Body of pancreas (tissue), 4 donors: Measurements from ENCODE around the gene PBX1.

Experiments used
- POLR2A ChIP-seq, 3 donors: fragments of 450-650 bp; IDR thresholded peaks; one replicate each; pipeline ENCODE4 v1.6.1; 2016; ENCODE audit warnings: antibody characterized with exemption in 3 of 3, mild to moderate bottlenecking in 2 of 3
- TF ChIP-seq, protein P1 (sequence below), 7 experiments: fragments of 450-650 bp in 4 of 7; fragments of 200-600 bp in 3 of 7; sonication (generic) in 3 of 7; IDR thresholded peaks; one replicate each; pipeline ENCODE4 v1.5.1; 2016 to 2019; ENCODE audit warnings: antibody characterized with exemption in 7 of 7

- TF ChIP-seq, protein P1, sequence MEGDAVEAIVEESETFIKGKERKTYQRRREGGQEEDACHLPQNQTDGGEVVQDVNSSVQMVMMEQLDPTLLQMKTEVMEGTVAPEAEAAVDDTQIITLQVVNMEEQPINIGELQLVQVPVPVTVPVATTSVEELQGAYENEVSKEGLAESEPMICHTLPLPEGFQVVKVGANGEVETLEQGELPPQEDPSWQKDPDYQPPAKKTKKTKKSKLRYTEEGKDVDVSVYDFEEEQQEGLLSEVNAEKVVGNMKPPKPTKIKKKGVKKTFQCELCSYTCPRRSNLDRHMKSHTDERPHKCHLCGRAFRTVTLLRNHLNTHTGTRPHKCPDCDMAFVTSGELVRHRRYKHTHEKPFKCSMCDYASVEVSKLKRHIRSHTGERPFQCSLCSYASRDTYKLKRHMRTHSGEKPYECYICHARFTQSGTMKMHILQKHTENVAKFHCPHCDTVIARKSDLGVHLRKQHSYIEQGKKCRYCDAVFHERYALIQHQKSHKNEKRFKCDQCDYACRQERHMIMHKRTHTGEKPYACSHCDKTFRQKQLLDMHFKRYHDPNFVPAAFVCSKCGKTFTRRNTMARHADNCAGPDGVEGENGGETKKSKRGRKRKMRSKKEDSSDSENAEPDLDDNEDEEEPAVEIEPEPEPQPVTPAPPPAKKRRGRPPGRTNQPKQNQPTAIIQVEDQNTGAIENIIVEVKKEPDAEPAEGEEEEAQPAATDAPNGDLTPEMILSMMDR (IDR thresholded peaks at IDR 0.05) = no peak
- TF ChIP-seq POLR2A (IDR thresholded peaks at IDR 0.05) = no peak
These were observed 90.2 kb downstream of the PBX1 start for GRCh38 chr1:164649146-164649545.
